HUES6 (cell line): ENCODE data around the gene PYROXD2.
"Not testable (repeated sequence)": the region's sequence is repeated elsewhere in the genome, so short reads cannot be mapped to it uniquely, and the experiment has no call there.

Experiments used
- H3K27ac ChIP-seq: 2 replicates; pipeline ENCODE4 v1.7.0; 2013; ENCODE audit warnings: low read depth, mild to moderate bottlenecking, low read length, inconsistent platforms
- H3K27me3 ChIP-seq: 2 replicates; pipeline ENCODE4 v1.6.1; 2013; ENCODE audit warnings: low read length; ENCODE audit not compliant: control insufficient read depth, insufficient read depth
- H3K36me3 ChIP-seq: 2 replicates; pipeline ENCODE4 v1.6.1; 2013; ENCODE audit warnings: low read length; ENCODE audit not compliant: control insufficient read depth, insufficient read depth
- H3K4me1 ChIP-seq: 2 replicates; pipeline ENCODE4 v1.6.1; 2013; ENCODE audit warnings: low read length; ENCODE audit not compliant: control insufficient read depth, insufficient read depth
- H3K4me3 ChIP-seq: 2 replicates; pipeline ENCODE4 v1.5.1; 2013; ENCODE audit warnings: low read depth, low read length
- H3K9ac ChIP-seq: one replicate; pipeline ENCODE4 v1.6.1; 2013; ENCODE audit warnings: mild to moderate bottlenecking, low read length
- H3K9me3 ChIP-seq: 2 replicates; pipeline ENCODE4 v1.6.1; 2013; ENCODE audit warnings: low read depth, low read length; ENCODE audit not compliant: control insufficient read depth, insufficient read depth

The PYROXD2 gene

GRCh38 chr10:98361131-98362025, 53.6 kb downstream of the PYROXD2 start:
- Histone ChIP-seq H3K4me3 (no peak overlapping the region), H3K4me1 (peaks cover 15% of the 10 kb centered on the region; the same call in 1 of the 2 replicates), H3K36me3 (no peaks in the 10 kb centered on the region), H3K9me3 (no peaks in the 10 kb centered on the region), H3K27me3 (no peaks in the 10 kb centered on the region), H3K9ac (peak overlapping the region; percentile 17), H3K27ac (no peak overlapping the region)

GRCh38 chr10:98357194-98357822, 57.7 kb downstream of the PYROXD2 start:
- Histone ChIP-seq H3K4me3 (no peak overlapping the region), H3K27ac (no peak overlapping the region), H3K4me1 (peaks cover 11% of the 10 kb centered on the region; the same call in 1 of the 2 replicates), H3K9ac (no peak overlapping the region), H3K36me3 (no peaks in the 10 kb centered on the region), H3K9me3 (no peaks in the 10 kb centered on the region), H3K27me3 (peaks cover 13% of the 10 kb centered on the region; the same call in 1 of the 2 replicates)

- Histone ChIP-seq H3K4me1 (peaks cover 5% of the 10 kb centered on the region; the same call in 1 of the 2 replicates), H3K4me3 (no peak overlapping the region), H3K9ac (no peak overlapping the region), H3K9me3 (no peaks in the 10 kb centered on the region), H3K27me3 (peaks cover 14% of the 10 kb centered on the region; the same call in 1 of the 2 replicates), H3K27ac (no peak overlapping the region), H3K36me3 (no peaks in the 10 kb centered on the region)
Observed at GRCh38 chr10:98354491-98354890, 60.5 kb downstream of the PYROXD2 start.

GRCh38 chr10:98353170-98353569, 61.8 kb downstream of the PYROXD2 start:
- Histone ChIP-seq H3K4me3 (no peak overlapping the region), H3K9ac (no peak overlapping the region), H3K36me3 (no peaks in the 10 kb centered on the region), H3K27me3 (peaks cover 14% of the 10 kb centered on the region; the same call in 1 of the 2 replicates), H3K27ac (no peak overlapping the region), H3K4me1 (peaks cover 5% of the 10 kb centered on the region; the same call in 1 of the 2 replicates), H3K9me3 (no peaks in the 10 kb centered on the region)

GRCh38 chr10:98351831-98352402, 63.1 kb downstream of the PYROXD2 start:
- Histone ChIP-seq H3K4me1 (peaks cover 5% of the 10 kb centered on the region; the same call in 1 of the 2 replicates), H3K9ac (no peak overlapping the region), H3K4me3 (no peak overlapping the region), H3K36me3 (no peaks in the 10 kb centered on the region), H3K9me3 (peaks cover 11% of the 10 kb centered on the region), H3K27me3 (peaks cover 14% of the 10 kb centered on the region; the same call in 1 of the 2 replicates), H3K27ac (no peak overlapping the region)

- H3K27ac ChIP-seq = no peak overlapping the region
- H3K9ac ChIP-seq = no peak overlapping the region
- H3K36me3 ChIP-seq = no peaks in the 10 kb centered on the region
- no peak overlapping the region for H3K4me3 ChIP-seq
- H3K27me3 ChIP-seq = peaks cover 14% of the 10 kb centered on the region; the same call in 1 of the 2 replicates
- peaks cover 16% of the 10 kb centered on the region for H3K9me3 ChIP-seq
- H3K4me1 ChIP-seq = peaks cover 5% of the 10 kb centered on the region; the same call in 1 of the 2 replicates
Observed at GRCh38 chr10:98349508-98349922, 65.5 kb downstream of the PYROXD2 start.

GRCh38 chr10:98346847-98347246, 68.1 kb downstream of the PYROXD2 start:
- H3K9me3 ChIP-seq = peaks cover 16% of the 10 kb centered on the region
- no peak overlapping the region for H3K9ac ChIP-seq
- H3K4me1 ChIP-seq = no peaks in the 10 kb centered on the region
- H3K36me3 ChIP-seq = no peaks in the 10 kb centered on the region
- no peak overlapping the region for H3K4me3 ChIP-seq
- no peak overlapping the region for H3K27ac ChIP-seq
- no peaks in the 10 kb centered on the region for H3K27me3 ChIP-seq

- Histone ChIP-seq H3K4me3 (no peak overlapping the region), H3K36me3 (no peaks in the 10 kb centered on the region), H3K9me3 (peaks cover 16% of the 10 kb centered on the region), H3K4me1 (no peaks in the 10 kb centered on the region), H3K27ac (no peak overlapping the region), H3K27me3 (no peaks in the 10 kb centered on the region), H3K9ac (no peak overlapping the region)
Observed at GRCh38 chr10:98344589-98345038, 70.4 kb downstream of the PYROXD2 start.

- not testable (repeated sequence) for H3K4me3 ChIP-seq, H3K36me3 ChIP-seq, H3K27me3 ChIP-seq, H3K27ac ChIP-seq, H3K9ac ChIP-seq, H3K9me3 ChIP-seq, H3K4me1 ChIP-seq
Observed at GRCh38 chr10:98341701-98342100, 73.3 kb downstream of the PYROXD2 start.

- no peak overlapping the region for H3K4me3 ChIP-seq
- H3K9ac ChIP-seq = no peak overlapping the region
- H3K27ac ChIP-seq = no peak overlapping the region
- no peaks in the 10 kb centered on the region for H3K27me3 ChIP-seq
- no peaks in the 10 kb centered on the region for H3K4me1 ChIP-seq
- H3K9me3 ChIP-seq = no peaks in the 10 kb centered on the region
- no peaks in the 10 kb centered on the region for H3K36me3 ChIP-seq
Observed at GRCh38 chr10:98340940-98341310, 74.1 kb downstream of the PYROXD2 start.
